Effector memory CD4-positive, alpha-beta T cell (primary cell): ENCODE measurements around the gene PARD3B.

Source experiments
- DNase-seq, 3 donors: peaks; one replicate each; pipeline ENCODE4 v3.0.0-alpha.2; 2020
- H3K27ac ChIP-seq: 2 replicates; pipeline ENCODE4 v1.7.0; 2013; ENCODE audit warnings: mild to moderate bottlenecking, low read length, moderate library complexity; ENCODE audit not compliant: insufficient read depth, poor library complexity, severe bottlenecking
- H3K27me3 ChIP-seq: replicated peaks from 2 replicates; pipeline ENCODE4 v1.7.0; 2013; ENCODE audit warnings: mild to moderate bottlenecking, low read length; ENCODE audit not compliant: insufficient read depth, control insufficient read depth, poor library complexity, severe bottlenecking
- H3K36me3 ChIP-seq: 2 replicates; pipeline ENCODE4 v1.7.0; 2013; ENCODE audit warnings: mild to moderate bottlenecking, low read length, moderate library complexity; ENCODE audit not compliant: control insufficient read depth, insufficient read depth
- H3K4me1 ChIP-seq: 2 replicates; pipeline ENCODE4 v1.7.0; 2013; ENCODE audit warnings: low read length, mild to moderate bottlenecking; ENCODE audit not compliant: control insufficient read depth, insufficient read depth, poor library complexity, severe bottlenecking
- H3K4me3 ChIP-seq: 2 replicates; pipeline ENCODE4 v1.7.0; 2013; ENCODE audit warnings: low read length, low read depth, mild to moderate bottlenecking; ENCODE audit not compliant: insufficient read depth, poor library complexity, severe bottlenecking
- H3K9me3 ChIP-seq: 2 replicates; pipeline ENCODE4 v1.7.0; 2013; ENCODE audit warnings: mild to moderate bottlenecking, low read length, moderate library complexity; ENCODE audit not compliant: control insufficient read depth

PARD3B gene

GRCh38 chr2:205161156-205161839 lies 616.0 kb downstream of the PARD3B start:
- Histone ChIP-seq H3K27ac (no peak overlapping the region), H3K9me3 (no peaks in the 10 kb centered on the region), H3K4me3 (no peak overlapping the region), H3K27me3 (no peaks in the 10 kb centered on the region), H3K4me1 (no peaks in the 10 kb centered on the region), H3K36me3 (no peaks in the 10 kb centered on the region)
- no peak for DNase-seq

- DNase-seq: no peak
- H3K36me3 ChIP-seq: no peaks in the 10 kb centered on the region
- H3K9me3 ChIP-seq: no peaks in the 10 kb centered on the region
- no peaks in the 10 kb centered on the region for H3K27me3 ChIP-seq
- H3K4me3 ChIP-seq: no peak overlapping the region
- no peak overlapping the region for H3K27ac ChIP-seq
- no peaks in the 10 kb centered on the region for H3K4me1 ChIP-seq
Observed at GRCh38 chr2:205166745-205167144, 621.5 kb downstream of the PARD3B start.

GRCh38 chr2:205169012-205169411 lies 623.7 kb downstream of the PARD3B start:
- Histone ChIP-seq H3K27me3 (no peaks in the 10 kb centered on the region), H3K9me3 (no peaks in the 10 kb centered on the region), H3K36me3 (no peaks in the 10 kb centered on the region), H3K4me3 (no peak overlapping the region), H3K27ac (no peak overlapping the region), H3K4me1 (no peaks in the 10 kb centered on the region)
- no peak for DNase-seq

GRCh38 chr2:205169464-205169863 lies 624.2 kb downstream of the PARD3B start:
- H3K27me3 ChIP-seq: no peaks in the 10 kb centered on the region
- DNase-seq: no peak
- H3K27ac ChIP-seq: no peak overlapping the region
- no peaks in the 10 kb centered on the region for H3K4me1 ChIP-seq
- H3K9me3 ChIP-seq: no peaks in the 10 kb centered on the region
- H3K4me3 ChIP-seq: no peak overlapping the region
- no peaks in the 10 kb centered on the region for H3K36me3 ChIP-seq

- no peak overlapping the region for H3K27ac ChIP-seq
- H3K27me3 ChIP-seq: no peaks in the 10 kb centered on the region
- no peaks in the 10 kb centered on the region for H3K9me3 ChIP-seq
- no peaks in the 10 kb centered on the region for H3K36me3 ChIP-seq
- H3K4me3 ChIP-seq: no peak overlapping the region
- no peak for DNase-seq
- H3K4me1 ChIP-seq: no peaks in the 10 kb centered on the region
Observed at GRCh38 chr2:205170399-205170798, 625.1 kb downstream of the PARD3B start.

- Histone ChIP-seq H3K27me3 (no peaks in the 10 kb centered on the region), H3K4me1 (no peaks in the 10 kb centered on the region), H3K9me3 (no peaks in the 10 kb centered on the region), H3K27ac (no peak overlapping the region), H3K4me3 (no peak overlapping the region), H3K36me3 (no peaks in the 10 kb centered on the region)
- no peak for DNase-seq
Observed at GRCh38 chr2:205171261-205171940, 626.1 kb downstream of the PARD3B start.

GRCh38 chr2:205175831-205176230 lies 630.6 kb downstream of the PARD3B start:
- H3K27me3 ChIP-seq: no peaks in the 10 kb centered on the region
- H3K9me3 ChIP-seq: no peaks in the 10 kb centered on the region
- no peak overlapping the region for H3K27ac ChIP-seq
- no peak for DNase-seq
- no peaks in the 10 kb centered on the region for H3K4me1 ChIP-seq
- H3K36me3 ChIP-seq: no peaks in the 10 kb centered on the region
- no peak overlapping the region for H3K4me3 ChIP-seq

- no peak for DNase-seq
Observed at GRCh38 chr2:205176546-205176945, 631.3 kb downstream of the PARD3B start.

GRCh38 chr2:205177546-205177945 lies 632.3 kb downstream of the PARD3B start:
- DNase-seq: no peak
- H3K9me3 ChIP-seq: no peaks in the 10 kb centered on the region
- H3K27ac ChIP-seq: no peak overlapping the region
- no peak overlapping the region for H3K4me3 ChIP-seq
- no peaks in the 10 kb centered on the region for H3K27me3 ChIP-seq
- no peaks in the 10 kb centered on the region for H3K36me3 ChIP-seq
- H3K4me1 ChIP-seq: no peaks in the 10 kb centered on the region

More at GRCh38 chr2:205176546-205176945, 631.3 kb downstream of the PARD3B start:
- no peak overlapping the region for H3K27ac ChIP-seq
- H3K9me3 ChIP-seq: no peaks in the 10 kb centered on the region
- no peaks in the 10 kb centered on the region for H3K27me3 ChIP-seq
- no peaks in the 10 kb centered on the region for H3K36me3 ChIP-seq
- H3K4me1 ChIP-seq: no peaks in the 10 kb centered on the region
- no peak overlapping the region for H3K4me3 ChIP-seq

- Histone ChIP-seq H3K36me3 (no peaks in the 10 kb centered on the region), H3K9me3 (no peaks in the 10 kb centered on the region), H3K27me3 (no peaks in the 10 kb centered on the region), H3K4me1 (no peaks in the 10 kb centered on the region), H3K4me3 (no peak overlapping the region), H3K27ac (no peak overlapping the region)
- DNase-seq: no peak
Observed at GRCh38 chr2:205180730-205181129, 635.5 kb downstream of the PARD3B start.
